Neural cell (in vitro differentiated cells): Measurements from ENCODE around the gene PPFIA4. TPM values are rescaled to one million over a fixed set of nuclear protein-coding genes. Genes with fewer than 3 reads are reported as not detected.

ENCODE experiments used
- H2AFZ ChIP-seq: fragments of 200-600, 300-800 bp; sonication (generic), shearing (Covaris generic); 2 replicates; pipeline ENCODE4 v1.6.0; 2014; ENCODE audit warnings: low read depth, mild to moderate bottlenecking, antibody characterized with exemption, low read length, moderate library complexity
- H3F3A ChIP-seq: fragments of 200-600 bp; shearing (Covaris generic); 2 replicates; pipeline ENCODE4 v1.6.1; 2016; ENCODE audit warnings: mild to moderate bottlenecking, moderate library complexity, mixed read lengths, antibody characterized with exemption, low read length; ENCODE audit not compliant: insufficient read depth, poor library complexity, severe bottlenecking
- H3K27ac ChIP-seq: fragments of 200-600, 300-800 bp; sonication (generic), shearing (Covaris generic); 2 replicates; pipeline ENCODE4 v1.5.1; 2014; ENCODE audit warnings: mild to moderate bottlenecking, low read length, moderate library complexity
- H3K27me3 ChIP-seq: fragments of 300-800, 200-600 bp; sonication (generic), shearing (Covaris generic); 2 replicates; pipeline ENCODE4 v1.6.0; 2014; ENCODE audit warnings: mild to moderate bottlenecking, low read depth, low read length, moderate library complexity; ENCODE audit not compliant: insufficient read depth
- H3K36me3 ChIP-seq: fragments of 300-800, 200-600 bp; sonication (generic), shearing (Covaris generic); 2 replicates; pipeline ENCODE4 v1.5.1; 2014; ENCODE audit warnings: mild to moderate bottlenecking, antibody characterized with exemption, low read length, moderate library complexity; ENCODE audit not compliant: insufficient read depth
- H3K4me2 ChIP-seq: fragments of 300-800, 200-600 bp; sonication (generic), shearing (Covaris generic); 2 replicates; pipeline ENCODE4 v1.6.0; 2014; ENCODE audit warnings: mild to moderate bottlenecking, low read length
- H3K4me3 ChIP-seq: fragments of 300-800, 200-600 bp; sonication (generic), shearing (Covaris generic); 2 replicates; pipeline ENCODE4 v1.5.1; 2014; ENCODE audit warnings: mild to moderate bottlenecking, low read length, moderate library complexity
- H3K79me2 ChIP-seq: fragments of 200-600 bp; shearing (Covaris generic); replicated peaks from 2 replicates; pipeline ENCODE4 v1.6.0; 2014; ENCODE audit warnings: mild to moderate bottlenecking, low read length, moderate library complexity; ENCODE audit not compliant: insufficient read depth
- H3K9ac ChIP-seq: fragments of 300-800, 200-600 bp; sonication (generic), shearing (Covaris generic); 2 replicates; pipeline ENCODE4 v1.6.1; 2016; ENCODE audit warnings: mild to moderate bottlenecking, low read length, mixed read lengths
- H3K9me2 ChIP-seq: fragments of 200-600 bp; shearing (Covaris generic); 2 replicates; pipeline ENCODE4 v1.6.1; 2016; ENCODE audit warnings: mild to moderate bottlenecking, low read length, mixed read lengths; ENCODE audit not compliant: insufficient read depth
- H3K9me3 ChIP-seq: fragments of 200-600, 300-800 bp; sonication (generic), shearing (Covaris generic); 2 replicates; pipeline ENCODE4 v1.6.1; 2016; ENCODE audit warnings: mild to moderate bottlenecking, mixed run types, low read length, moderate library complexity, mixed read lengths
- H4K20me1 ChIP-seq: fragments of 200-600 bp; shearing (Covaris generic); 2 replicates; pipeline ENCODE4 v1.6.1; 2016; ENCODE audit warnings: mild to moderate bottlenecking, mixed run types; ENCODE audit not compliant: insufficient read depth
- CTCF ChIP-seq: fragments of 450-650 bp; IDR thresholded peaks from 2 replicates; pipeline ENCODE4 v1.5.1; 2014; ENCODE audit warnings: antibody characterized with exemption, mild to moderate bottlenecking, moderate library complexity; ENCODE audit not compliant: poor library complexity, severe bottlenecking
- EP300 ChIP-seq: fragments of 450-650 bp; conservative IDR thresholded peaks from 2 replicates; pipeline ENCODE4 v1.6.1; 2014; ENCODE audit warnings: antibody characterized with exemption, mild to moderate bottlenecking, moderate library complexity; ENCODE audit not compliant: poor library complexity, severe bottlenecking
- EZH2 ChIP-seq: fragments of 200-600, 300-800 bp; shearing (Covaris generic), sonication (generic); IDR thresholded peaks from 2 replicates; pipeline ENCODE4 v1.6.1; 2014; ENCODE audit warnings: antibody characterized with exemption, low read length, borderline replicate concordance, mild to moderate bottlenecking; ENCODE audit not compliant: insufficient read depth, poor library complexity, severe bottlenecking
- MXI1 ChIP-seq: fragments of 450-650 bp; conservative IDR thresholded peaks from 2 replicates; pipeline ENCODE4 v1.6.1; 2014; ENCODE audit warnings: antibody characterized with exemption, mild to moderate bottlenecking; ENCODE audit not compliant: poor library complexity, severe bottlenecking
- POLR2AphosphoS5 ChIP-seq: IDR thresholded peaks from 2 replicates; pipeline ENCODE4 v1.6.1; 2012
- RAD21 ChIP-seq: fragments of 450-650 bp; conservative IDR thresholded peaks from 2 replicates; pipeline ENCODE4 v1.6.1; 2014; ENCODE audit warnings: antibody characterized with exemption, mild to moderate bottlenecking, moderate library complexity
- SMC3 ChIP-seq: fragments of 450-650 bp; conservative IDR thresholded peaks from 2 replicates; pipeline ENCODE4 v1.6.1; 2014; ENCODE audit warnings: antibody characterized with exemption, mild to moderate bottlenecking, moderate library complexity; ENCODE audit not compliant: poor library complexity
- TAF1 ChIP-seq: IDR thresholded peaks from 2 replicates; pipeline ENCODE4 v1.6.1; 2012; ENCODE audit warnings: low read depth
- polyA plus RNA-seq: library from polyadenylated mRNA; depleted of rRNA; stranded (reverse); fragments of >200 nt; gene quantifications from 2 replicates; pipeline ENCODE4 v1.2.3, GENCODE V29; 2014
- TF ChIP-seq, protein P1 (sequence below): IDR thresholded peaks from 2 replicates; pipeline ENCODE4 v1.6.1; 2012; ENCODE audit warnings: borderline replicate concordance

PPFIA4 gene
- polyA plus RNA-seq, 1 donor from 2014 or later = 1.6 TPM

GRCh38 chr1:203055161-203055799 lies 29.0 kb downstream of the PPFIA4 start:
- H3K27ac ChIP-seq = no peak overlapping the region
- no peak overlapping the region for H3K9ac ChIP-seq
- no peaks in the 10 kb centered on the region for H3K27me3 ChIP-seq
- H2AFZ ChIP-seq = no peak overlapping the region
- no peaks in the 10 kb centered on the region for H3K9me2 ChIP-seq
- H3K79me2 ChIP-seq = no peaks in the 10 kb centered on the region
- no peaks in the 10 kb centered on the region for H3K36me3 ChIP-seq
- no peaks in the 10 kb centered on the region for H3K9me3 ChIP-seq
- TF ChIP-seq EP300 (no peak), POLR2AphosphoS5 (no peak), EZH2 (no peak), MXI1 (no peak), CTCF (no peak), RAD21 (no peak), TAF1 (no peak)
- TF ChIP-seq, protein P1, sequence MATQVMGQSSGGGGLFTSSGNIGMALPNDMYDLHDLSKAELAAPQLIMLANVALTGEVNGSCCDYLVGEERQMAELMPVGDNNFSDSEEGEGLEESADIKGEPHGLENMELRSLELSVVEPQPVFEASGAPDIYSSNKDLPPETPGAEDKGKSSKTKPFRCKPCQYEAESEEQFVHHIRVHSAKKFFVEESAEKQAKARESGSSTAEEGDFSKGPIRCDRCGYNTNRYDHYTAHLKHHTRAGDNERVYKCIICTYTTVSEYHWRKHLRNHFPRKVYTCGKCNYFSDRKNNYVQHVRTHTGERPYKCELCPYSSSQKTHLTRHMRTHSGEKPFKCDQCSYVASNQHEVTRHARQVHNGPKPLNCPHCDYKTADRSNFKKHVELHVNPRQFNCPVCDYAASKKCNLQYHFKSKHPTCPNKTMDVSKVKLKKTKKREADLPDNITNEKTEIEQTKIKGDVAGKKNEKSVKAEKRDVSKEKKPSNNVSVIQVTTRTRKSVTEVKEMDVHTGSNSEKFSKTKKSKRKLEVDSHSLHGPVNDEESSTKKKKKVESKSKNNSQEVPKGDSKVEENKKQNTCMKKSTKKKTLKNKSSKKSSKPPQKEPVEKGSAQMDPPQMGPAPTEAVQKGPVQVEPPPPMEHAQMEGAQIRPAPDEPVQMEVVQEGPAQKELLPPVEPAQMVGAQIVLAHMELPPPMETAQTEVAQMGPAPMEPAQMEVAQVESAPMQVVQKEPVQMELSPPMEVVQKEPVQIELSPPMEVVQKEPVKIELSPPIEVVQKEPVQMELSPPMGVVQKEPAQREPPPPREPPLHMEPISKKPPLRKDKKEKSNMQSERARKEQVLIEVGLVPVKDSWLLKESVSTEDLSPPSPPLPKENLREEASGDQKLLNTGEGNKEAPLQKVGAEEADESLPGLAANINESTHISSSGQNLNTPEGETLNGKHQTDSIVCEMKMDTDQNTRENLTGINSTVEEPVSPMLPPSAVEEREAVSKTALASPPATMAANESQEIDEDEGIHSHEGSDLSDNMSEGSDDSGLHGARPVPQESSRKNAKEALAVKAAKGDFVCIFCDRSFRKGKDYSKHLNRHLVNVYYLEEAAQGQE = no peak
- no peaks in the 10 kb centered on the region for H4K20me1 ChIP-seq
- H3F3A ChIP-seq = no peaks in the 10 kb centered on the region
- H3K4me2 ChIP-seq = no peak overlapping the region
- H3K4me3 ChIP-seq = no peak overlapping the region

DNA sequence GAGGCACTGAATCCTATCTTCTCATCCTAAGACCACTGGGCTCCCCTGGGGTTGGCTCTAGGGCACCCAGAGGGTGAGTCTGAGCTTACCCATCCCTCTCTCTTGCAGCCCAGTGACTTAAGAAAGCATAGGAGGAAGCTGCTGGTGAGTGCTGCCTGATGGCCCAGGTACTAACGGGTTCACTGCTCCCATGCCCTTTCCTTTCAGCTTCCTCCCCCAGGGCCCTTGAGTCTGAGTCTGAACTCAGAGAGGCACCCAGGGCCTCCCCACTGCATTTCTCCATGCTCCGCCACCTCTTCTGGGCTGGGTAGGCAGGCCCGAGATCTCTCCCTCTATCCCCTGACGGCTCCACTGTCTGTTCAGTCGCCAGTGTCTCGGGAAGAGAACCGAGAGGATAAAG lies 29.7 kb downstream of the PPFIA4 start:
- no peaks in the 10 kb centered on the region for H3K36me3 ChIP-seq
- no peak overlapping the region for H3K4me2 ChIP-seq

More for the DNA sequence above, 29.7 kb downstream of the PPFIA4 start:
- H3F3A ChIP-seq = no peaks in the 10 kb centered on the region
- no peak overlapping the region for H3K9ac ChIP-seq
- no peak overlapping the region for H2AFZ ChIP-seq
- H3K79me2 ChIP-seq = no peaks in the 10 kb centered on the region
- H3K27ac ChIP-seq = no peak overlapping the region
- H3K4me3 ChIP-seq = no peak overlapping the region
- no peak for TF ChIP-seq RAD21
- no peak for TF ChIP-seq TAF1
- no peak for TF ChIP-seq SMC3
- no peak for TF ChIP-seq CTCF
- no peak for TF ChIP-seq MXI1
- TF ChIP-seq POLR2AphosphoS5 = no peak
- no peak for TF ChIP-seq EZH2
- TF ChIP-seq, protein P1 = no peak
- no peak for TF ChIP-seq EP300
- no peaks in the 10 kb centered on the region for H4K20me1 ChIP-seq
- H3K9me3 ChIP-seq = no peaks in the 10 kb centered on the region
- no peaks in the 10 kb centered on the region for H3K27me3 ChIP-seq
- no peaks in the 10 kb centered on the region for H3K9me2 ChIP-seq
